HEK293 (cell line): ENCODE results near the gene KREMEN2.
A peak's percentile ranks its signal among the peaks of the same experiment; 100 is the strongest.

Experiments
- BCL11A ChIP-seq: fragments of 450-650 bp; formaldehyde crosslinking; IDR thresholded peaks from 2 replicates; pipeline ENCODE4 v1.5.1; 2016; ENCODE audit warnings: low read depth, missing biosample characterization, missing genetic modification characterization
- GLIS1 ChIP-seq: fragments of 450-650 bp; formaldehyde crosslinking; IDR thresholded peaks from 2 replicates; pipeline ENCODE4 v1.5.1; 2016; ENCODE audit warnings: missing biosample characterization, missing genetic modification characterization
- PBX3 ChIP-seq: sonication (generic); formaldehyde crosslinking; IDR thresholded peaks from 2 replicates; pipeline ENCODE4 v1.8.1; 2022; ENCODE audit warnings: mild to moderate bottlenecking, moderate library complexity, missing genetic modification reagents
- REPIN1 ChIP-seq: fragments of 450-650 bp; formaldehyde crosslinking; IDR thresholded peaks from 2 replicates; pipeline ENCODE4 v1.5.1; 2017; ENCODE audit warnings: missing biosample characterization, missing genetic modification characterization, low read depth
- SP7 ChIP-seq: fragments of 450-650 bp; formaldehyde crosslinking; IDR thresholded peaks from 2 replicates; pipeline ENCODE4 v1.5.1; 2016; ENCODE audit warnings: missing biosample characterization, missing genetic modification characterization
- TRIM28 ChIP-seq: IDR thresholded peaks from 2 replicates; pipeline ENCODE4 v1.6.1; 2011; ENCODE audit warnings: low read length, control low read depth, borderline replicate concordance
- TSHZ1 ChIP-seq: fragments of 450-650 bp; formaldehyde crosslinking; IDR thresholded peaks from 2 replicates; pipeline ENCODE4 v1.5.1; 2016; ENCODE audit warnings: missing biosample characterization, missing genetic modification characterization, borderline replicate concordance
- ZBTB1 ChIP-seq: fragments of 450-650 bp; formaldehyde crosslinking; IDR thresholded peaks from 2 replicates; pipeline ENCODE4 v1.5.1; 2016; ENCODE audit warnings: missing biosample characterization, missing genetic modification characterization
- ZBTB7A ChIP-seq: fragments of 450-650 bp; formaldehyde crosslinking; IDR thresholded peaks from 2 replicates; pipeline ENCODE4 v1.5.1; 2016; ENCODE audit warnings: low read depth, missing biosample characterization, missing genetic modification characterization
- ZBTB8A ChIP-seq: fragments of 450-650 bp; formaldehyde crosslinking; IDR thresholded peaks from 2 replicates; pipeline ENCODE4 v1.5.1; 2016; ENCODE audit warnings: missing biosample characterization, missing genetic modification characterization
- ZFP69B ChIP-seq: fragments of 450-650 bp; formaldehyde crosslinking; IDR thresholded peaks from 2 replicates; pipeline ENCODE4 v1.5.1; 2016; ENCODE audit warnings: missing biosample characterization, missing genetic modification characterization
- ZNF184 ChIP-seq: fragments of 450-650 bp; IDR thresholded peaks from 2 replicates; pipeline ENCODE4 v1.5.1; 2018; ENCODE audit warnings: missing biosample characterization, mild to moderate bottlenecking, missing genetic modification characterization
- ZNF202 ChIP-seq: fragments of 450-650 bp; formaldehyde crosslinking; IDR thresholded peaks from 2 replicates; pipeline ENCODE4 v1.5.1; 2016; ENCODE audit warnings: missing biosample characterization, missing genetic modification characterization, borderline replicate concordance
- ZNF280D ChIP-seq: fragments of 450-650 bp; formaldehyde crosslinking; IDR thresholded peaks from 2 replicates; pipeline ENCODE4 v1.5.1; 2016; ENCODE audit warnings: missing biosample characterization, missing genetic modification characterization
- ZNF362 ChIP-seq: fragments of 450-650 bp; formaldehyde crosslinking; IDR thresholded peaks from 2 replicates; pipeline ENCODE4 v1.5.1; 2016; ENCODE audit warnings: missing biosample characterization, missing genetic modification characterization
- ZNF426 ChIP-seq: fragments of 450-650 bp; formaldehyde crosslinking; IDR thresholded peaks from 2 replicates; pipeline ENCODE4 v1.5.1; 2017; ENCODE audit warnings: missing biosample characterization, missing genetic modification characterization, mild to moderate bottlenecking, inconsistent platforms, moderate library complexity
- ZNF48 ChIP-seq: fragments of 450-650 bp; formaldehyde crosslinking; IDR thresholded peaks from 2 replicates; pipeline ENCODE4 v1.5.1; 2016; ENCODE audit warnings: missing biosample characterization, missing genetic modification characterization
- ZNF513 ChIP-seq: fragments of 450-650 bp; IDR thresholded peaks from 2 replicates; pipeline ENCODE4 v1.5.1; 2018; ENCODE audit warnings: missing biosample characterization, missing genetic modification characterization
- ZNF529 ChIP-seq: fragments of 450-650 bp; formaldehyde crosslinking; IDR thresholded peaks from 2 replicates; pipeline ENCODE4 v1.5.1; 2017; ENCODE audit warnings: missing genetic modification characterization, missing biosample characterization; ENCODE audit not compliant: insufficient replicate concordance
- ZNF558 ChIP-seq: fragments of 450-650 bp; formaldehyde crosslinking; IDR thresholded peaks from 2 replicates; pipeline ENCODE4 v1.5.1; 2016; ENCODE audit warnings: missing biosample characterization, missing genetic modification characterization
- ZNF560 ChIP-seq: fragments of 450-650 bp; formaldehyde crosslinking; IDR thresholded peaks from 2 replicates; pipeline ENCODE4 v1.5.1; 2017; ENCODE audit warnings: missing biosample characterization, missing genetic modification characterization, borderline replicate concordance
- ZNF580 ChIP-seq: fragments of 450-650 bp; formaldehyde crosslinking; IDR thresholded peaks from 2 replicates; pipeline ENCODE4 v1.5.1; 2016; ENCODE audit warnings: missing biosample characterization, missing genetic modification characterization
- ZNF585B ChIP-seq: fragments of 450-650 bp; formaldehyde crosslinking; IDR thresholded peaks from 2 replicates; pipeline ENCODE4 v1.5.1; 2016; ENCODE audit warnings: missing biosample characterization, missing genetic modification characterization
- ZNF670 ChIP-seq: fragments of 450-650 bp; formaldehyde crosslinking; IDR thresholded peaks from 2 replicates; pipeline ENCODE4 v1.5.1; 2016; ENCODE audit warnings: missing biosample characterization, missing genetic modification characterization, low read depth
- ZNF747 ChIP-seq: fragments of 450-650 bp; formaldehyde crosslinking; IDR thresholded peaks from 2 replicates; pipeline ENCODE4 v1.5.1; 2016; ENCODE audit warnings: missing biosample characterization, missing genetic modification characterization
- ZNF76 ChIP-seq: fragments of 450-650 bp; formaldehyde crosslinking; IDR thresholded peaks from 2 replicates; pipeline ENCODE4; 2016; ENCODE audit warnings: low read depth, missing biosample characterization, missing genetic modification characterization, borderline replicate concordance
- ZSCAN5A ChIP-seq: fragments of 450-650 bp; formaldehyde crosslinking; IDR thresholded peaks from 2 replicates; pipeline ENCODE4 v1.5.1; 2016; ENCODE audit warnings: missing biosample characterization, missing genetic modification characterization

Gene KREMEN2

GRCh38 chr16:2963723-2964474, at the start of gene KREMEN2 (continued):
- no peak for TF ChIP-seq TSHZ1
- no peak for TF ChIP-seq ZNF280D (tag by site-specific recombination)
- no peak for TF ChIP-seq PBX3 (CRISPR knock-in tag)
- TF ChIP-seq ZNF560 (tag by site-specific recombination) = no peak
- peak; percentile 67; the same call in 1 of the 2 replicates for TF ChIP-seq SP7
- TF ChIP-seq ZNF580 = 0 out of 2 replicates have a peak, but pooled peaks have one; percentile 27
- TF ChIP-seq ZNF202 (tag by site-specific recombination) = no peak
- peak; percentile 95 for TF ChIP-seq ZBTB8A (tag by site-specific recombination)
- no peak for TF ChIP-seq ZNF670
- TF ChIP-seq ZNF529 (tag by site-specific recombination) = no peak
- TF ChIP-seq ZSCAN5A = 0 out of 2 replicates have a peak, but pooled peaks have one; percentile 57
- TF ChIP-seq ZNF585B (tag by site-specific recombination) = no peak
- TF ChIP-seq TRIM28 = no peak
- TF ChIP-seq ZNF184 (tag by site-specific recombination) = no peak
- TF ChIP-seq GLIS1 (tag by site-specific recombination) = peak; percentile 96
- TF ChIP-seq ZNF747 (tag by site-specific recombination) = no peak
- no peak for TF ChIP-seq ZNF426
- TF ChIP-seq ZNF48 = no peak
- TF ChIP-seq ZFP69B (tag by site-specific recombination) = peak; percentile 37; the same call in 1 of the 2 replicates
- TF ChIP-seq ZNF362 = no peak
- no peak for TF ChIP-seq REPIN1 (tag by site-specific recombination)
- TF ChIP-seq ZNF513 (tag by site-specific recombination) = no peak
- TF ChIP-seq ZNF558 (tag by site-specific recombination) = no peak
- TF ChIP-seq ZBTB1 (tag by site-specific recombination) = no peak
- TF ChIP-seq ZBTB7A (tag by site-specific recombination) = 0 out of 2 replicates have a peak, but pooled peaks have one; percentile 27
- peak; percentile 65; the same call in 1 of the 2 replicates for TF ChIP-seq BCL11A (tag by site-specific recombination)
- TF ChIP-seq ZNF76 (tag by site-specific recombination) = peak; percentile 61; the same call in 1 of the 2 replicates
